Left ventricle myocardium superior (tissue), 1 donor: ENCODE results near the gene ZNF253. TPM values are rescaled to one million over a fixed set of nuclear protein-coding genes. Genes with fewer than 3 reads are reported as not detected.
A peak's percentile ranks its signal among the peaks of the same experiment; 100 is the strongest.
"Not testable (repeated sequence)": the region's sequence is repeated elsewhere in the genome, so short reads cannot be mapped to it uniquely, and the experiment has no call there.

Source experiments
- ATAC-seq: fragments of 200-7000 bp; cut with Tn5 transposase; one replicate; pipeline ENCODE4 v1.9.1; 2020; ENCODE audit warnings: mild to moderate bottlenecking, moderate library complexity
- DNase-seq: peaks from one replicate; pipeline ENCODE4 v3.0.0-alpha.2; 2020
- intact Hi-C: fragments of 100-400 bp; cut with micrococcal nuclease; formaldehyde crosslinking; loops from one replicate; pipeline ENCODE4 v1.11.0; 2022
- total RNA-seq: library from RNA; stranded (reverse); fragmentation: NEBNext Ultra II Directional; extraction: Animal tissue kit (Norgen Biotek cat#: 25700); gene quantifications from one replicate; pipeline ENCODE4 v1.2.1, GENCODE V29; 2021
- donor health status: DM: no; HTN: yes; CAD: no; lungs with severe emphysema.

The ZNF253 gene
- total RNA-seq, 1 donor from 2014 or later = 9.6 TPM

DNA sequence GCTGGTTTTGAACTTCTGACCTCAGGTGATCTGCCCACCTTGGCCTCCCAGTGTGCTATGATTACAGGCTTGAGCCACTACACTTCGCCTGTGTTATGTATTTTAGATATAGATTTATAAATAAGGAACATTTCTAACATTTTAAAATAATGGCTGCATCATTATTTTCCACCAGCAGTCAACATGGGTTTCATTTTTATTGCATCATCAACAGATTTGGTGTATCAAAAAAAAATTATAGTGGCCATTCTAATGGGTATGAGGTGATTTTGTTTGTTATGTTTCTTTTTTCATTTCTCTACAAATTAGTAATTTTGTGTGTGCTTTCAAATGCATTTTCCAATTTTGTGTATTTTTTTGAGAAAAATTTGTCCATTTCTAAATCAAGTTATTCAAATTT lies 18.9 kb downstream of the ZNF253 start:
- intact Hi-C loops = no loop called here
- ATAC-seq = no peak
- DNase-seq = no peak

DNA sequence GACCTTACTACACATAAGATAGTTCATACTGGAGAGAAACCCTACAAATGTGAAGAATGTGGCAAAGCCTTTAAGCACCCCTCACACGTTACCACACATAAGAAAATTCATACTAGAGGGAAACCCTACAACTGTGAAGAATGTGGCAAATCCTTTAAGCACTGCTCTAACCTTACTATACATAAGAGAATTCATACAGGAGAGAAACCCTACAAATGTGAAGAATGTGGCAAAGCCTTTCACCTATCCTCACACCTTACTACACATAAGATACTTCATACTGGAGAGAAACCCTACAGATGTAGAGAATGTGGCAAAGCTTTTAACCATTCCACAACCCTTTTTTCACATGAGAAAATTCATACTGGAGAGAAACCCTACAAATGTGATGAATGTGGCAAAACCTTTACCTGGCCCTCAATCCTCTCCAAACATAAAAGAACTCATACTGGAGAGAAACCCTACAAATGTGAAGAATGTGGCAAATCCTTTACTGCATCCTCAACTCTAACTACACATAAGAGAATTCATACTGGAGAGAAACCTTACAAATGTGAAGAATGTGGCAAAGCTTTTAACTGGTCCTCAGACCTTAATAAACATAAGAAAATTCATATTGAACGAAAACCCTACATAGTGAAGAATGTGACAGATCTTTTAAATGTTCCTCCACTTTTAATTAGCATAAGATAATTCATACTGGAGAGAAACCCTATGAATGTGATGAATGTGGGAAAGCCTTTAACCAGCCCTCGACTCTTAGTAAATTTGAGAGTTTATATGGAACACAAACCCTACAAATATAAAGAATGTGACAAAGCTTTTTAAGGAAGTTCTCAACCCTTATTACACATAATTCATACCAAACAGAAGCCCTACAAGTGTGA lies 26.6 kb downstream of the ZNF253 start:
- ATAC-seq, DNase-seq, intact Hi-C loops: not testable (repeated sequence)

DNA sequence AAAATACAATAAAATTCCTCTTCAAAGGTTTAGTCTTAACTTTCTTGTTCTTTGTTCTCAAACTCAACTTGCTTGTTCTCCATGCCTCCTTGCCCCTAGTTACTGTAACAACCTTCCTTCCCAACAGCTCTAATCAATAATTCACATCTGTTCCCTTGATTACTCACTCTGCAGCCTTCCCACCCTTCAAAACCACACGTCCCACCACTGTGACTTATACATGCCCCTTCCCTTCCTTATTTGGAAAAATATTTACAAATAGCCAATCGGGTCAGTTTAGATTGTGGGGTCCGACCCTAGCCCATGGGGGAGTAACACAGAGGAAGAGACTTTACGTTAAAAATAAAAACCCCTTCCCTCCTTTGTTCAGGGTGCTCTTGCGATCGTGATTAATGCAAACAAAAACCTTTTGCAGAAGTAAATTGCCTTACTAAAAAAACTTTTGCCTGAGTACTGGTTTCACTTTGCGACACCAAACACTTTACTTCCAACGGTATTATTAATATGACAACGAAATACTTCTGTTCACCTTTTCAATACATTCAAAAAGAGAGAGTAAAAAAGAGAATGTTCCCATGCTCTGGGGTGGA lies 34.6 kb downstream of the ZNF253 start:
- intact Hi-C loops = no loop called here
- DNase-seq = no peak
- no peak for ATAC-seq

DNA sequence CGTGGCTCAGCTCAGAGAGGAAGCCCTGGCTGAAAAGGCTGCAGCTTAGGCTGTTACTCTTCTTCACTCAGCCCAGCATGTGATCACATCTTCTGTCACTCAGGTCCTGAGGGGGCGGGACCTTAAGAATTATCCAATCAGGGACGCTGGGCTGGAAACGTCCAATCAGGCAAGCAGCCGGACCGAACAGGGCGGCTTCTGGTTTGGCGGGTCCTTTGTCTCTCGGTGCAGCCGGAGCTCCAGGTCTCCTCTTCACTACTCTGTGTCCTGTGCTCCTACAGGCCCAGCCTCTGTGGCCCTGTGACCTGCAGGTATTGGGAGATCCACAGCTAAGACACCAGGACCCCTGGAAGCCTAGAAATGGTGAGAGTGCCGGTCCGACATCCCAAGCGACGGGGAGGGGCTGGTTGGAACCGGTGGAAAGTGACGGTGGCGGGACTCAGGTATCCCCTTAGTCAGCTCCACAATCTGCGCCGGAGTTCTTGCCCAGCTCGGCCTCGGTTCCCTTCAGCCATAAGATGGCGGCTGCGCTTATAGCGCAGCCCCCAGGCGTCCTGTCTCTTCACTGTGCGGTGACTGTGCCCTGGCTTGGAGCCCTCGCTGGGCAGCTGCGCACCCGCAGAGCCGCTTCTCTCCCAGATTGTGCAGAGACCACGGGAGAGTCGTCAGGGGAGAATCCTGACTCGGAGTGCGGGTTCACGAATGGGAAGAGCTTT lies 35.2 kb downstream of the ZNF253 start, which contains the start of gene ZNF93:
ZNF93 (plus strand) TSS at position 218 of the 716 bp plus-strand sequence; CDS start at position 361, 143 bp downstream.
- peak; percentile 93 for DNase-seq
- intact Hi-C loops = no loop called here
- peak; percentile 99 for ATAC-seq

DNA sequence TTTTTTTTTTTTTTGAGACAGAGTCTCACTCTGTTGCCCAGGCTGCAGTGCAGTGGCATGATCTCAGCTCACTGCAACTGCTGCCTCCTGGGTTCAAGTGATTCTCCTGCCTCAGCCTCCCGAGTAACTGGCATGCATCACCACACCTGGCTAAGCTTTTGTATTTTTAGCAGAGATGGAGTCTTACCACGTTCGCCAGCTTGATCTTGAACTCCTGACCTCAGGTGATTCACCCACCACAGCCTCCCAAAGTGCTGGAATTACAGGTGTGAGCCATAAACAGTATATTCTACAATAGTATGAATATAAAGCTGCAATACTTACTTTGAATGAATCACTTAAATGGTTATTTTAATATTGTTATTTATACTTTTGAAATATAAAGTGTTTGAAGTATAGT lies 41.9 kb downstream of the ZNF253 start:
- intact Hi-C loops, DNase-seq, ATAC-seq: not testable (repeated sequence)

DNA sequence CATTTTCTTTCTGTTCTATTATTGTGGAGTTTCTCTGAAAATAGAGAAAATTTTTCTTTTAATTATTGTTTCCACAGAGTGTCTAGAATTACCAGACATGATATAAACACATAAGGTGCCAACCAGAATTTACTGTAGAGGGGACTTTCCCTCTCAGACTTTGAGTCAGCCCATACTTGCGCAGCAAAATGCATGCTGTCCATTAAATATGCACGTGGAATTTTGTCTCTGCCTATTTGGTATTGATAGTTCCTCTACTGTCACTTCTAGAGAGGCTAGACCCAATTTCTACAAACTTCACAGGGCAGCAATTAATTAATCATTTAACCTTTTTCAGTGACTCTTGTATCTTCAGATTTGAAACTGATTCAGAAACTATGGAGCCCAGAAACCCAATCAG lies 44.0 kb downstream of the ZNF253 start:
- DNase-seq (no peak), ATAC-seq (no peak)
- intact Hi-C loops = no loop called here

DNA sequence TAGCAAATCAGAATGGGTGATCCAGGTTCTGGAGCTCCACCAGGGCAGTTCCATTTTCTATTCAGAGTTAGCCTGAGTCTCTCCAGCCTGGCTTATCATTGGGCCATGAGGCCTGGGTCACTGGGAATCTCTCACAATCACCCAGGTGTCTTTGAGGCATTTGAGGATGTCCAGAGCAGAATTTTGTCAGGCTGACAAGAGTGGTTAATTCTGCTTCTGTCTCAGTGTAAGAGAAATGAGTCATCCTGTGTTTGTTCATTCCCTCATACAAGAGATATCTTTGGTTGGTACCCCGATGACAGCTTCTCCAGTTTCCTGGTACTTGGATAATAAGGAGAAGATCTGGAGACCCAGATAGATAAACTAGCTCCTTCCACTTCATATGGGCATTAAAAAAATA lies 45.5 kb downstream of the ZNF253 start:
- DNase-seq (no peak), ATAC-seq (no peak)
- intact Hi-C loops = no loop called here

DNA sequence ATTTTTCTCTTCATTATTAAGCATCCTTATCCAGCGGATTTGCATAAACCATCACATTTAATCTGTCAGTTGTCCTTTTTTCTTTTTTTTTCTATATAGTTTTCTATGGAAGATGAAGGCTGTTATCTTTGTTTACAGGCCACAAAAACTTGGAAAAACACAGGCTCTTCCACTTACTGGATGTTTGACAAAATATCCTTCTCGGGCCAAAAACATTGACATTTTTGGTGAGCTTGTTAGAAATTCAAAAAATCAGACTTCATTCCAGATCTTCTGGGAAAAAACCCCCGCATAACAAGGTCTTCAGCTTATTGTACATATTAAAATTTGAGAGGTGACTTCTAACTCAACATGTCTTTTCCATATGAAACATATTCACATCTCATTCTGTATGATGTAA lies 48.9 kb downstream of the ZNF253 start:
- intact Hi-C loops = no loop called here
- DNase-seq (no peak), ATAC-seq (no peak)

DNA sequence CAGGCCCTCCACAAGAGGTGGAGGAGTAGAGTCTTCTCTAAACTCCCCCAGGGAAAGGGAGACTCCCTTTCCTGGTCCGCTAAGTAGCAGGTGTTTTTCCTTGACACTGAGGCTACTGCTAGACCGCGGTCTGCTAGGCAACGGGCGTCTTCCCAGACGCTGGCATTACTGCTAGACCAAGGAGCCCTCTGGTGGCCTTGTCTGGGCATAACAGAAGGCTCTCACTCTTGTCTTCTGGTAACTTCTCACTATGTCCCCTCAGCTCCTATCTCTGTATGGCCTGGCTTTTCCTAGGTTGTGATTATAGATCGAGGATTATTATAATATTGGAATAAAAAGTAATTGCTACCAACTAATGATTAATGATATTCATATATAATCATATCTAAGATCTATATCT lies 64.7 kb downstream of the ZNF253 start:
- ATAC-seq, intact Hi-C loops: not testable (repeated sequence)

DNA sequence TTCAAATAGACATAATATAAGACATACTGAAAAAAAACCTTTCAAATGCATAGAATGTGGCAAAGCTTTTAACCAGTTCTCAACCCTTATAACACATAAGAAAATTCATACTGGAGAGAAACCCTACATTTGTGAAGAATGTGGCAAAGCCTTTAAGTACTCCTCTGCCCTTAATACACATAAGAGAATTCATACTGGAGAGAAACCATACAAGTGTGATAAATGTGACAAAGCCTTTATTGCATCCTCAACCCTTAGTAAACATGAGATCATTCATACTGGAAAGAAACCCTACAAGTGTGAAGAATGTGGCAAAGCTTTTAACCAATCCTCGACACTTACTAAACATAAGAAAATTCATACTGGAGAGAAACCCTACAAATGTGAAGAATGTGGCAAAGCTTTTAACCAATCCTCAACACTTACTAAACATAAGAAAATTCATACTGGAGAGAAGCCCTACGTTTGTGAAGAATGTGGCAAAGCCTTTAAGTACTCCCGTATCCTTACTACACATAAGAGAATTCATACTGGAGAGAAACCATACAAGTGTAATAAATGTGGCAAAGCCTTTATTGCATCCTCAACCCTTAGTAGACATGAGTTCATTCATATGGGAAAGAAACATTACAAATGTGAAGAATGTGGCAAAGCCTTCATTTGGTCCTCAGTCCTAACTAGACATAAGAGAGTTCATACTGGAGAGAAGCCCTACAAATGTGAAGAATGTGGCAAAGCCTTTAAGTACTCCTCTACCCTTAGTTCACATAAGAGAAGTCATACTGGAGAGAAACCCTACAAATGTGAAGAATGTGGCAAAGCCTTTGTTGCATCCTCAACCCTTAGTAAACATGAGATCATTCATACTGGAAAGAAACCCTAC lies 68.0 kb downstream of the ZNF253 start:
- ATAC-seq, intact Hi-C loops, DNase-seq: not testable (repeated sequence)

More for the DNA sequence above, 64.7 kb downstream of the ZNF253 start:
- DNase-seq = peak; percentile 74

DNA sequence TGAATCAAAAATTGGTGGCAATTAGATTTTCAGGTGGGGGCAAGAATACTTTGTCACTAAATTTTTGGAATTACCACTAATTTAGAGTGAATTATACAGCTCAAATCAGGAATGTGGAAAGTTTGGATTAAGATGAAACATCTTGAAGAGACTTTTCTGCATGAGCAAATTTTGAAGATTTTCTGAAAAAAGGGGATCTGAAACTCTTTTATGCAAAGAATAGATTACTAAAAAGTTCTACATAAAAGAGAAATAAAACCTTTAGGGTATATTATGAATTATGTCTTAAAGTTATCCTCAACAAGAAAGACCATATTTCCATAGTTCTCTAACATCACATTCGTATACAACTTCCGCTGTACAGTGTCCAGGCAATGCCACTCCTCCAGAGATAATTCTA lies 71.7 kb downstream of the ZNF253 start:
- ATAC-seq (no peak), DNase-seq (no peak)
- intact Hi-C loops = no loop called here

DNA sequence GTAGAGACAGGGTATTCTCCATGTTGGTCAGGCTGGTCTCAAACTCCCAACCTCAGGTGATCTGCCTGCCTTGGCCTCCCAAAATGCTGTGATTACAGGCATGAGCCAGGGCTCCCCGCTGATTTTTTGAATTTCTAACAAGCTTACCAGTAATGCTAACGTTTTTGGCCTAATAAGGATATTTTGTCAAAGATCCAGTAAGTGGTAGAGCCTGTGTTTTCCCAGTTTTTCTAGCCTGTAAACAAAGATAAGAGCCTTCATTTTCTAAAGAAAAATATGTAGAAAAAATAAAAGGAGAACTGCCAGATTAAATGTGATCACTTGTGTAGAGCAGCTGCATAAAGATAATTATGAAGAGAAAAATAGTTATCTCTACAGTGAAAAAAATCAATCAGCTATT lies 72.8 kb downstream of the ZNF253 start:
- no peak for DNase-seq
- ATAC-seq = no peak
- intact Hi-C loops = no loop called here

DNA sequence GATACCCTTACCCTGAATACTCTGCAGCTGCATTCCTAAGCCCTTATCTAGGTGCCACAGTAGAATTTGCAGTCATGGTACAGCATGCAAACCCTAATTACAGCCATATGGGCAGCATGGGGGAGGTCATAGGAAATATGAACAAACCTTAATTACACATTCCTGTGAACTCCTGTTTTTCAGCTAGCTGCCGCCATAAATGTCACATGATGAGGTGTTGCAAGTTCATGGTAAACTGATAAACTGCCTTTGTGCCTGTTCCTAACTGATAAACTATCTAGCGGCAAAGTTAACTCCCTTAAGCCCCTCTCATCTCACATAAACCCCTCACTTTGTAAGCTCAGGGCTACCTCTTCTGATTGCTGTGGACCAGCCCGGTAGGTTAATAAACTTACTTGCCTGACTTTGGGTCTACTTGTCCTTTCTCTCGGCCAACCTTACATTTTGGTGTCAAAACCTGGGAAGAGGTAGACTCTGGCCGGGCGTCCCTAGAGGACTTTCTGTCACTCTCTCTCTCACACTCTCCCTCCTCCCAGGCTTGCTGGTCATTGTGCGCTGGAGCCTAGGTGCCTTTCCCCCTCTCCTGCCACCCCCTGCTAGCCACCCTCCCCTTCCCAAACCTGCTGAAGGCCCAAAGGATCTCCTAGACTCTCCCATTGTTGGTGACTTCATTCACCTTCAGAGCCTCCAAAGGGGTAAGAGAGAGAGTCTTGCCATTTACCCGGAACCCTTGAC lies 78.3 kb downstream of the ZNF253 start:
- intact Hi-C loops = no loop called here
- ATAC-seq = no peak
- DNase-seq = no peak

Other genes with a start within 250 kb of the ZNF253 start
- 0.42 TPM for gene PBX4, start 247.2 kb upstream of the ZNF253 start, total RNA-seq
- 1.6 TPM for gene LPAR2, start 237.7 kb upstream of the ZNF253 start, total RNA-seq
- gene GMIP, start 222.2 kb upstream of the ZNF253 start, total RNA-seq = 4.2 TPM
- 21.6 TPM for gene ATP13A1, start 202.2 kb upstream of the ZNF253 start, total RNA-seq
- gene ZNF101, start 197.0 kb upstream of the ZNF253 start, total RNA-seq = 3.7 TPM
- gene ZNF14, start 132.8 kb upstream of the ZNF253 start, total RNA-seq = 3.6 TPM
- 9.7 TPM for gene ZNF506, start 44.1 kb upstream of the ZNF253 start, total RNA-seq
- gene ZNF93, start 35.1 kb downstream of the ZNF253 start, total RNA-seq = 2.0 TPM
- gene ZNF682, start 173.6 kb downstream of the ZNF253 start, total RNA-seq = 6.6 TPM
- 0.59 TPM for gene ZNF90, start 212.1 kb downstream of the ZNF253 start, total RNA-seq